Kidney epithelial cell (primary cell): ENCODE data around the gene ANTXR2. TPM values are rescaled to one million over a fixed set of nuclear protein-coding genes. Genes with fewer than 3 reads are reported as not detected.
"Not testable (repeated sequence)": the region's sequence is repeated elsewhere in the genome, so short reads cannot be mapped to it uniquely, and the experiment has no call there.

Source experiments
- DNase-seq: peaks from one replicate; pipeline ENCODE4 v3.0.0-alpha.2; 2010; ENCODE audit warnings: low read depth
- H3K27me3 ChIP-seq: 2 replicates; pipeline ENCODE4 v1.6.0; 2011; ENCODE audit warnings: low read length; ENCODE audit not compliant: control insufficient read depth, insufficient read depth
- H3K36me3 ChIP-seq: 2 replicates; pipeline ENCODE4 v1.5.1; 2011; ENCODE audit warnings: low read length; ENCODE audit not compliant: control insufficient read depth, insufficient read depth
- H3K4me3 ChIP-seq: 2 replicates; pipeline ENCODE4 v1.5.1; 2011; ENCODE audit warnings: low read depth, mild to moderate bottlenecking, control low read depth, low read length
- CTCF ChIP-seq: IDR thresholded peaks from 2 replicates; pipeline ENCODE4 v1.5.1; 2011; ENCODE audit warnings: mild to moderate bottlenecking, moderate library complexity, low read length, control low read depth, inconsistent platforms; ENCODE audit not compliant: insufficient read depth, poor library complexity, severe bottlenecking
- total RNA-seq: library from RNA; depleted of rRNA; stranded (reverse); fragments of >200 nt; gene quantifications from 2 replicates; pipeline ENCODE4 v1.2.3, GENCODE V29; 2015

Gene ANTXR2
- total RNA-seq, 1 donor from 2014 or later: 32.7 TPM

GRCh38 chr4:79991601-79992000 is 81.4 kb downstream of the ANTXR2 start:
- H3K4me3 ChIP-seq: no peak overlapping the region
- TF ChIP-seq CTCF: no peak
- DNase-seq: no peak

GRCh38 chr4:79991100-79991499 is 81.9 kb downstream of the ANTXR2 start:
- not testable (repeated sequence) for DNase-seq, H3K36me3 ChIP-seq

More at GRCh38 chr4:79991601-79992000, 81.4 kb downstream of the ANTXR2 start:
- Histone ChIP-seq H3K27me3 (no peaks in the 10 kb centered on the region), H3K36me3 (no peaks in the 10 kb centered on the region)

GRCh38 chr4:79987401-79987800 is 85.6 kb downstream of the ANTXR2 start:
- no peak for DNase-seq
- no peak overlapping the region for H3K4me3 ChIP-seq
- H3K36me3 ChIP-seq: no peaks in the 10 kb centered on the region

More at GRCh38 chr4:79991100-79991499, 81.9 kb downstream of the ANTXR2 start:
- H3K4me3 ChIP-seq, H3K27me3 ChIP-seq: not testable (repeated sequence)

GRCh38 chr4:79983431-79983830 is 89.6 kb downstream of the ANTXR2 start:
- Histone ChIP-seq H3K27me3 (no peaks in the 10 kb centered on the region), H3K4me3 (no peak overlapping the region), H3K36me3 (no peaks in the 10 kb centered on the region)
- no peak for DNase-seq
- TF ChIP-seq CTCF: no peak

More at GRCh38 chr4:79987401-79987800, 85.6 kb downstream of the ANTXR2 start:
- no peaks in the 10 kb centered on the region for H3K27me3 ChIP-seq
- no peak for TF ChIP-seq CTCF

GRCh38 chr4:79982601-79983322 is 90.3 kb downstream of the ANTXR2 start:
- Histone ChIP-seq H3K27me3 (no peaks in the 10 kb centered on the region), H3K4me3 (no peak overlapping the region), H3K36me3 (no peaks in the 10 kb centered on the region)
- no peak for TF ChIP-seq CTCF
- DNase-seq: no peak

GRCh38 chr4:79980448-79980847 is 92.6 kb downstream of the ANTXR2 start:
- TF ChIP-seq CTCF: no peak
- H3K36me3 ChIP-seq: no peaks in the 10 kb centered on the region
- H3K27me3 ChIP-seq: no peaks in the 10 kb centered on the region
- no peak overlapping the region for H3K4me3 ChIP-seq
- DNase-seq: no peak
